ENCODE data around the gene SH3TC1. TPM values are rescaled to one million over a fixed set of nuclear protein-coding genes. Genes with fewer than 3 reads are reported as not detected.

The SH3TC1 gene
- polyA plus RNA-seq, 2 of the 4 experiments (the other 2 are of a cell fraction): 2.8 to 7.4 TPM

DNA sequence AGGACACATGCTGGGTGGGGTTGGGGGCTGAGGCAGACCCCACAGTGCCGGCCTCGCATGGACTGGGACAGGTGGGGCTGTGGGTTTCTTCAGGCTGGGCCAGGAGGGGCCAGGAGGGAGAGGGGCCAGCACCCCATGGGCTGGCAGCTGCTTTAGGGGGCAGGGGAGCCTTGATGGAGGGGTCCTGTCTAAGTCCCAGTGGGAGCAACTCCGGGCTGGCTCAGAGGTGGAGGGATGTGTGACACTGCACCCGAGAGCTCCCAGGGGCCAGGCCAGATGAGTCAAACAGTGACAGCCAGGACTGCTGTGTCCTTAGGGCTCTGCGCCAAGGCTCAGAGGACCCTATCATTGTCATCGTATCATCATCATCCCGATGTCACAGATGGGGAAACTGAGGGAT, 36.1 kb upstream of the SH3TC1 start (continued):
- no peak for TF ChIP-seq RCOR1 (IDR thresholded peaks at IDR 0.05; ENCODE audit: low read depth, low read length)

DNA sequence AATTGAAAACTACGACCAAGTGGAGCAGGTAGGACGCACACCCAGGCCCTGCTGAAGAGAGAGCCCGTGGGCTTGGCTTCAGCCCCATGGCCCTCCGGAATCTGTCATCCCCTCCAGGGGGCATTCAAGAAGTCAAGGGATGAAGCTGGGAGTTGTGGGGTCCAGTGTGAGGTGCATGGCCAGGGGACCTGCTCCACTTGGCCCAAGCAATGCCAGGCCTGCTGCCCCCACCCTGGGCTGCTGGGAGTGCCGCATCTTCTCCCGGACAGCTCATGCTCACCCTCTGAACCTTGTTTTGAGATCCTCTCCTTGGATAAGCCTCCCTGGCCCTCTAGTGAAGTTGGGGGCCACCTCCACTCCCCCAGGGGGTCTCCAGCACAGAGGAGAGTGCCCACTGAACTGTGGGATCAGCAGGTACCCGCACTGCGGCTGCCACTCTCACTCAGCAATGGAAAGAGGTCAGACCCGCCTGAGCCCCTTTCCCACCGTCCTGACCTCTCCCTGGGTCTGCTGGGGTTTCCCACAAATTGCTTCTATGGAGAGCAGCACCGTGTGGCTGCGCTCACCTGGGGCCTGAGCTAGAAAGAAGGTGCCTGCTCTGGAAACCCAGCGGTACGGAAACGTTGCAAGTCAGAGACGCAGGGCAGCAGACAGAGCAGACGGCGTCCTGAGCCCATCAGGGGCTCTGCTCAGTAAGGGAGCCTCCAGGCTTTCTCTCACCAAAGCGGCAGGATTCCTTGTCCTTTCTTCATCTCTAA, 35.5 kb upstream of the SH3TC1 start:
- Histone ChIP-seq H3K4me2 (no peak overlapping the region), H3K27ac (no peak overlapping the region), H3K9me3 (peaks cover 6% of the 10 kb centered on the region), H3K4me1 (no peaks in the 10 kb centered on the region), H3K4me3 (no peak overlapping the region)
- 62% methylated on average over 14 of the region's 19 CpGs for WGBS (ENCODE audit: missing lambda C conversion rate)
- TF ChIP-seq POLR2A (IDR thresholded peaks at IDR 0.05; ENCODE audit: low read length) (no peak), HEYL (CRISPR knock-in tag; IDR thresholded peaks at IDR 0.05) (no peak), EHMT2 (IDR thresholded peaks at IDR 0.05; ENCODE audit: low read depth) (no peak), GATA3 (IDR thresholded peaks at IDR 0.05; ENCODE audit: borderline replicate concordance) (no peak), JUN (IDR thresholded peaks at IDR 0.05) (no peak), NPAS2 (CRISPR knock-in tag; IDR thresholded peaks at IDR 0.05; ENCODE audit: borderline replicate concordance) (no peak), ESRRA (IDR thresholded peaks at IDR 0.05; ENCODE audit: borderline replicate concordance, low read length) (no peak), HOXA7 (CRISPR knock-in tag; IDR thresholded peaks at IDR 0.05) (no peak), TFCP2L1 (CRISPR knock-in tag; IDR thresholded peaks at IDR 0.05) (no peak), MAFK (IDR thresholded peaks at IDR 0.05; ENCODE audit: partially characterized antibody) (no peak), CBX2 (IDR thresholded peaks at IDR 0.05; ENCODE audit: borderline replicate concordance, low read depth) (no peak), SREBF2 (IDR thresholded peaks at IDR 0.05) (no peak), CHD4 (IDR thresholded peaks at IDR 0.05; ENCODE audit: borderline replicate concordance) (no peak), HOXB5 (CRISPR knock-in tag; IDR thresholded peaks at IDR 0.05) (no peak)
- CTCF ChIA-PET: interaction anchor here (1.1 kb wide), 1 partner anchor 13 kb away, joined by 3 read pairs; no protein-coding TSS in a partner anchor
- POLR2A ChIA-PET: no interaction called here
- DNase-seq (ENCODE audit: low read depth in 1 of 2, low spot score in 1 of 2) (no peak), ATAC-seq (no peak), FAIRE-seq (no peak)

DNA sequence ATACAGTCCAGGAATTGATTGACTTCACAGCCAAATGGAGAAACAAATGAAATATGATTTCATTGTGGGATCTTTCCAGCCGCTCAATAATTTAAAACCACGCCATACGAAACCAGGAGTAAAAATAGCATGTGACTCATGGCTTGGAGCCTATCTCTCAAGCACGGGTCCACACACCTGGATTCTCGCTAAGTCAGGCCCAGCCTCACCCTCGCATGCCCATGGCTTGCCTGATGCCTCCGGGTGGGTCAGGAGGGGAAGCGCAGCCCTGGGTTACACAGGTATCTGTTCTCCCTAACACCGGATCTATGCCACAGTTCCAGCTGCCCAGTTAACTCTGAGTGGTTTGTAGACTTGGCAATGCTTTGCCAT, 34.9 kb upstream of the SH3TC1 start:
- Histone ChIP-seq H3K4me2 (no peak overlapping the region), H3K4me1 (no peaks in the 10 kb centered on the region), H3K4me3 (no peak overlapping the region), H3K27ac (no peak overlapping the region), H3K9me3 (peaks cover 8% of the 10 kb centered on the region)
- TF ChIP-seq EHMT2 (IDR thresholded peaks at IDR 0.05; ENCODE audit: low read depth) (no peak), TFCP2L1 (CRISPR knock-in tag; IDR thresholded peaks at IDR 0.05) (no peak), BCL3 (IDR thresholded peaks at IDR 0.05) (no peak), SREBF2 (IDR thresholded peaks at IDR 0.05) (no peak), CHD4 (IDR thresholded peaks at IDR 0.05; ENCODE audit: borderline replicate concordance) (no peak), CHD2 (IDR thresholded peaks at IDR 0.05; ENCODE audit: low read length, partially characterized antibody) (no peak), MYC (IDR thresholded peaks at IDR 0.05; ENCODE audit: borderline replicate concordance, low read length) (no peak), JUN (IDR thresholded peaks at IDR 0.05) (no peak), CBX8 (IDR thresholded peaks at IDR 0.05) (no peak), HES2 (IDR thresholded peaks at IDR 0.05) (no peak), HDAC2 (IDR thresholded peaks at IDR 0.05) (no peak), RARB (CRISPR knock-in tag; IDR thresholded peaks at IDR 0.05) (no peak), HOXB5 (CRISPR knock-in tag; IDR thresholded peaks at IDR 0.05) (no peak), POLR2A (IDR thresholded peaks at IDR 0.05; ENCODE audit: low read length) (no peak)
- TF ChIP-seq, protein P1, sequence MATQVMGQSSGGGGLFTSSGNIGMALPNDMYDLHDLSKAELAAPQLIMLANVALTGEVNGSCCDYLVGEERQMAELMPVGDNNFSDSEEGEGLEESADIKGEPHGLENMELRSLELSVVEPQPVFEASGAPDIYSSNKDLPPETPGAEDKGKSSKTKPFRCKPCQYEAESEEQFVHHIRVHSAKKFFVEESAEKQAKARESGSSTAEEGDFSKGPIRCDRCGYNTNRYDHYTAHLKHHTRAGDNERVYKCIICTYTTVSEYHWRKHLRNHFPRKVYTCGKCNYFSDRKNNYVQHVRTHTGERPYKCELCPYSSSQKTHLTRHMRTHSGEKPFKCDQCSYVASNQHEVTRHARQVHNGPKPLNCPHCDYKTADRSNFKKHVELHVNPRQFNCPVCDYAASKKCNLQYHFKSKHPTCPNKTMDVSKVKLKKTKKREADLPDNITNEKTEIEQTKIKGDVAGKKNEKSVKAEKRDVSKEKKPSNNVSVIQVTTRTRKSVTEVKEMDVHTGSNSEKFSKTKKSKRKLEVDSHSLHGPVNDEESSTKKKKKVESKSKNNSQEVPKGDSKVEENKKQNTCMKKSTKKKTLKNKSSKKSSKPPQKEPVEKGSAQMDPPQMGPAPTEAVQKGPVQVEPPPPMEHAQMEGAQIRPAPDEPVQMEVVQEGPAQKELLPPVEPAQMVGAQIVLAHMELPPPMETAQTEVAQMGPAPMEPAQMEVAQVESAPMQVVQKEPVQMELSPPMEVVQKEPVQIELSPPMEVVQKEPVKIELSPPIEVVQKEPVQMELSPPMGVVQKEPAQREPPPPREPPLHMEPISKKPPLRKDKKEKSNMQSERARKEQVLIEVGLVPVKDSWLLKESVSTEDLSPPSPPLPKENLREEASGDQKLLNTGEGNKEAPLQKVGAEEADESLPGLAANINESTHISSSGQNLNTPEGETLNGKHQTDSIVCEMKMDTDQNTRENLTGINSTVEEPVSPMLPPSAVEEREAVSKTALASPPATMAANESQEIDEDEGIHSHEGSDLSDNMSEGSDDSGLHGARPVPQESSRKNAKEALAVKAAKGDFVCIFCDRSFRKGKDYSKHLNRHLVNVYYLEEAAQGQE (IDR thresholded peaks at IDR 0.05): no peak
- TF ChIP-seq, protein P2, sequence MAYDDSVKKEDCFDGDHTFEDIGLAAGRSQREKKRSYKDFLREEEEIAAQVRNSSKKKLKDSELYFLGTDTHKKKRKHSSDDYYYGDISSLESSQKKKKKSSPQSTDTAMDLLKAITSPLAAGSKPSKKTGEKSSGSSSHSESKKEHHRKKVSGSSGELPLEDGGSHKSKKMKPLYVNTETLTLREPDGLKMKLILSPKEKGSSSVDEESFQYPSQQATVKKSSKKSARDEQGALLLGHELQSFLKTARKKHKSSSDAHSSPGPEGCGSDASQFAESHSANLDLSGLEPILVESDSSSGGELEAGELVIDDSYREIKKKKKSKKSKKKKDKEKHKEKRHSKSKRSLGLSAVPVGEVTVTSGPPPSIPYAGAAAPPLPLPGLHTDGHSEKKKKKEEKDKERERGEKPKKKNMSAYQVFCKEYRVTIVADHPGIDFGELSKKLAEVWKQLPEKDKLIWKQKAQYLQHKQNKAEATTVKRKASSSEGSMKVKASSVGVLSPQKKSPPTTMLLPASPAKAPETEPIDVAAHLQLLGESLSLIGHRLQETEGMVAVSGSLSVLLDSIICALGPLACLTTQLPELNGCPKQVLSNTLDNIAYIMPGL (CRISPR knock-in tag; IDR thresholded peaks at IDR 0.05; ENCODE audit: borderline replicate concordance): no peak
- POLR2A ChIA-PET: no interaction called here
- WGBS (ENCODE audit: missing lambda C conversion rate): 47% methylated on average over 6 of the region's 9 CpGs
- no peak for FAIRE-seq
- ATAC-seq: no peak
- CTCF ChIA-PET: interaction anchor here (1.1 kb wide), 1 partner anchor 13 kb away, joined by 3 read pairs; no protein-coding TSS in a partner anchor
- DNase-seq (ENCODE audit: low read depth in 1 of 2, low spot score in 1 of 2): no peak
